Subcutaneous adipose tissue (tissue), 4 donors: ENCODE results near the gene CROCC2. TPM values are rescaled to one million over a fixed set of nuclear protein-coding genes. Genes with fewer than 3 reads are reported as not detected.

Experiments
- total RNA-seq, 4 donors: library from RNA; depleted of rRNA; stranded (reverse); fragments of >200 nt; gene quantifications; one replicate each; pipeline ENCODE4 v1.1.0, GENCODE V29; 2016
- TF ChIP-seq, protein P1 (sequence below): fragments of 450-650 bp; IDR thresholded peaks from one replicate; pipeline ENCODE4 v1.5.1; 2016; ENCODE audit warnings: low read depth, mild to moderate bottlenecking, control low read depth, antibody characterized with exemption, moderate library complexity

Gene CROCC2
- total RNA-seq, 4 donors from 2014 or later = not detected

GRCh38 chr2:240997856-240998705 is 91.9 kb downstream of the CROCC2 start, which contains the start of gene SNED1:
Gene SNED1 (plus strand): TSS chr2:240998618. CDS start chr2:240998838, 220 bp downstream.
- TF ChIP-seq, protein P1, sequence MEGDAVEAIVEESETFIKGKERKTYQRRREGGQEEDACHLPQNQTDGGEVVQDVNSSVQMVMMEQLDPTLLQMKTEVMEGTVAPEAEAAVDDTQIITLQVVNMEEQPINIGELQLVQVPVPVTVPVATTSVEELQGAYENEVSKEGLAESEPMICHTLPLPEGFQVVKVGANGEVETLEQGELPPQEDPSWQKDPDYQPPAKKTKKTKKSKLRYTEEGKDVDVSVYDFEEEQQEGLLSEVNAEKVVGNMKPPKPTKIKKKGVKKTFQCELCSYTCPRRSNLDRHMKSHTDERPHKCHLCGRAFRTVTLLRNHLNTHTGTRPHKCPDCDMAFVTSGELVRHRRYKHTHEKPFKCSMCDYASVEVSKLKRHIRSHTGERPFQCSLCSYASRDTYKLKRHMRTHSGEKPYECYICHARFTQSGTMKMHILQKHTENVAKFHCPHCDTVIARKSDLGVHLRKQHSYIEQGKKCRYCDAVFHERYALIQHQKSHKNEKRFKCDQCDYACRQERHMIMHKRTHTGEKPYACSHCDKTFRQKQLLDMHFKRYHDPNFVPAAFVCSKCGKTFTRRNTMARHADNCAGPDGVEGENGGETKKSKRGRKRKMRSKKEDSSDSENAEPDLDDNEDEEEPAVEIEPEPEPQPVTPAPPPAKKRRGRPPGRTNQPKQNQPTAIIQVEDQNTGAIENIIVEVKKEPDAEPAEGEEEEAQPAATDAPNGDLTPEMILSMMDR = no peak

- TF ChIP-seq, protein P1 = no peak
These were observed 92.5 kb downstream of the CROCC2 start for GRCh38 chr2:240998706-240998994.

DNA sequence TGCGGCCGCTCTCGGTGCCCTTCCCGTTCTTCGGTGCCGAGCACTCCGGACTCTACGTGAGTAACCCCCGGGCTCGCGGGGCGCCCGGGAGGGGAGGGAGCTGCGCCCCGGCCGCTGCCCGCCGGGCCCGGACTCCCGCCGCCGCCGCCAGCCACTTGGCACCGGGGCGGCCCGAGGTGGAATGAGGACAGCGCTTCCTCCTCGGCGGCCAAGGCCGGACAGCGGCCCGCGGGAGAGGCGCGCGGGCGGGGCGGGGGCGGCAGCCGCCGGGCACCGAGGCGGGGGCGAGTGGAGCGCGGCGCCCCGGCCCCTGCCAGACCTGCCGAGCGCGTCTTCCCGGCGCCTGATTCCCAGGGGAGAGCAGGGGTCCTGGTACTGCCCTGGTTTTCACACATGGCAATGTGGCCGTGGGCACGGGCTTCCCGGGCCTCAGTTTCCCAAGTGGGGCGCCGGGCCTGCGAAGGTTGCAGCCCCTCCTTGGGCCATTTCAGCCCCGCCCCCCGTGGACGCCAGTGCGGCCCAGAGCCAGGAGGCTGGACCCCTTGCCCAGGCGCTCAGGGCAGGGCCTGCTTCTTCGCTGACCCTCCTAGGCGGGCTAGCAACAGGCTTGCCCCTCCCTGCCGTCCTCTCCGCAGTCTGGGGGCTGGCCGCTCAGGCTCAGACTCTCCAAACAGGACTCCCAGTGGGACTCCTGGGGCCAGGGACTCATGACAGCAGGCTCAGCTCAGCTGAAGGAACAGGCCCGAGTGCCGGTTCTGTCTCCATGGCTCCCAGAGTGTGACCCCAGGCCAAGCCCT is 93.1 kb downstream of the CROCC2 start:
- TF ChIP-seq, protein P1 = no peak

GRCh38 chr2:240999873-241000541 is 93.9 kb downstream of the CROCC2 start:
- TF ChIP-seq, protein P1 = no peak

DNA sequence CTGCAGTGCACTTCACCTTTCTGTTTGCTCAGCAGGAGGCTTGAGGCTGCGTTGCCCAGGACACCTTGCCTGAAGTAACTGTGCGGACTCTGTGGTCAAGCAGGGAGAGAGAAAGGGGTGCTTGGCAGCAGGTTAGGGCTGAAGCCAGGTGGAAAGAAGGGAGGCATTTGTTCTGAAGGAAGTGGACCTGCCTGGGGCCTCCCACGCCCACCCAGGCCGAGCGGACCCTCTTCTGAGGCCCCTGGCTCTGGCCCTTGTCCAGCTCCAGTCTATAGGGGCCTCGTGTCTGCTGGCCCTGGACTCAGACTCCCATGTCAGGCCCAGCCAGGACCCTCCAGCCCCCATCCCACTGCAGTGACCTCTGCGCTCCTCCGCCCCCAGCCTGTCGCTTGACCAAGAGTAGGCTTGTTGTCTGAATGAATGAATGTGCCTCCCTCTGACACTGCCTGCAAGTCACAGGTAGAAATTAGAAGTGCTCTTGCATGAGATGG is 94.7 kb downstream of the CROCC2 start:
- TF ChIP-seq, protein P1 = no peak

GRCh38 chr2:241001413-241002274 is 95.5 kb downstream of the CROCC2 start:
- TF ChIP-seq, protein P1 = no peak
